Measurements from ENCODE around the gene NR1H3. TPM values are rescaled to one million over a fixed set of nuclear protein-coding genes. Genes with fewer than 3 reads are reported as not detected.

NR1H3 gene
- total RNA-seq = 13.4 and 13.7 TPM in 2 replicates

GRCh38 chr11:47257517-47258316, at the start of gene NR1H3:
TSS of gene NR1H3 (plus strand) at chr11:47257996. CDS start at chr11:47259217, 1,221 bp downstream.

DNA sequence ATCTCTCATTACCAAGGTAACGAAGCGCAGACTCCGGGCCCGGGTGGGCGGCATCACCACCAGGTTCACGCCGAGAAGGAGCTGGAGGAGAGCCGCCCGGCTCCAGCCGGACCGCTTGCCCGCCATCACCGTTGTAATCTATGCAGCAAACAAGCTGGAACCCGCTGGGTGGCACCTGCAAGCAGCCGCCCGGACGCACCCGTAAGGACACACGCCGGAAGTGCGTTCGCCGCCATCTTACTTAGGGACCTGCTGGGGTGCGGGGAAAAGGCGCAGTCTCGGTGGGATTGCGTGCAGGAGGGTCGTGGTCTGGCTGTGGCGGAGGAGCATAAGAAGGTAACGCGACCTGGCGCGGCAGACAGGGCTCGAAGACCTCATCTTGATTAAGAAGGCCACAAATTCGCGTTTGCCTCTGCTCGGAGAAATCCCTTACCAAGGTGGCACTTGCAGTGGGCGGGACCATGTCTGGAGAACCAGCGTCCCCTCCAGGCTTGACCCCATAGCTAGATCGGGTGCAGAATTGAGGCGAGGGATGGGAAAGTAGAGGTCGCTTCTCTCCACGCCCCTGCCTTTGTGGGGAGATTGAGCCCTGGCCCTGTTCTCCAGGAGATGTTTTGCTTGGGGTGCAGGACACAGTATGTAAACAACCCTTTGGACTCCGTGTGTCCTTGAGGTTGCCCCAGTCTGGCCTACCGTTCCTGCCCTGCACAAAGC, 9.0 kb upstream of the NR1H3 start, which contains the start of gene ACP2:
ACP2 (minus strand) TSS at position 151 of the 714 bp plus-strand sequence; CDS start at position 126, 25 bp downstream.

GRCh38 chr11:47269829-47270305, 12.1 kb downstream of the NR1H3 start, which contains the start of gene MADD:
TSS of gene MADD (plus strand) at chr11:47270133.

Other genes with a start within 250 kb of the NR1H3 start
- gene ARFGAP2, start 81.1 kb upstream of the NR1H3 start, total RNA-seq = 134 and 175 TPM in 2 replicates
- 29.7 and 30.7 TPM in 2 replicates for gene PACSIN3, start 71.6 kb upstream of the NR1H3 start, total RNA-seq
- gene DDB2, start 43.0 kb upstream of the NR1H3 start, total RNA-seq = 37.1 and 38.3 TPM in 2 replicates
- gene ACP2, start 9.2 kb upstream of the NR1H3 start, total RNA-seq = 24.1 and 24.5 TPM in 2 replicates
- 17.5 and 22.0 TPM in 2 replicates for gene MADD, start 12.1 kb downstream of the NR1H3 start, total RNA-seq
- not detected in 2 replicates for gene MYBPC3, start 94.7 kb downstream of the NR1H3 start, total RNA-seq
- not detected in 2 replicates for gene SPI1, start 120.6 kb downstream of the NR1H3 start, total RNA-seq
- 58.9 and 70.6 TPM in 2 replicates for gene SLC39A13, start 150.6 kb downstream of the NR1H3 start, total RNA-seq
- 149 and 340 TPM in 2 replicates for gene PSMC3, start 168.4 kb downstream of the NR1H3 start, total RNA-seq
- not detected in 2 replicates for gene RAPSN, start 191.1 kb downstream of the NR1H3 start, total RNA-seq

Measured in uterine smooth muscle cell (primary cell).